HTR-8/SVneo (cell line): ENCODE results near the gene TTC9C.
"Not testable (repeated sequence)": the region's sequence is repeated elsewhere in the genome, so short reads cannot be mapped to it uniquely, and the experiment has no call there.

Experiments
- DNase-seq: peaks from one replicate; pipeline ENCODE4 v3.0.0; 2011; ENCODE audit warnings: low spot score, mixed read lengths; ENCODE audit not compliant: insufficient read length
- FAIRE-seq: peaks from 2 replicates; lab custom pipeline; 2011; peaks lifted over from hg19 to GRCh38; lab: Jason Lieb, UNC

The TTC9C gene

GRCh38 chr11:62708793-62709192 is 19.5 kb upstream of the TTC9C start:
- no peak for DNase-seq
- FAIRE-seq = no peak

- FAIRE-seq (no peak), DNase-seq (no peak)
Observed at GRCh38 chr11:62709247-62710000, 18.9 kb upstream of the TTC9C start.

- FAIRE-seq (no peak), DNase-seq (no peak)
Observed at GRCh38 chr11:62710001-62710345, 18.3 kb upstream of the TTC9C start.

GRCh38 chr11:62712276-62712812 is 15.9 kb upstream of the TTC9C start:
- DNase-seq = no peak
- no peak for FAIRE-seq

GRCh38 chr11:62712861-62713260 is 15.4 kb upstream of the TTC9C start:
- DNase-seq (no peak), FAIRE-seq (no peak)

GRCh38 chr11:62713343-62713742 is 14.9 kb upstream of the TTC9C start:
- FAIRE-seq (no peak), DNase-seq (no peak)

- no peak for DNase-seq
- no peak for FAIRE-seq
Observed at GRCh38 chr11:62715150-62716130, 12.8 kb upstream of the TTC9C start.

- no peak for FAIRE-seq
- DNase-seq = no peak
Observed at GRCh38 chr11:62716206-62716605, 12.1 kb upstream of the TTC9C start.

GRCh38 chr11:62716816-62717215 is 11.5 kb upstream of the TTC9C start:
- DNase-seq (no peak), FAIRE-seq (no peak)

- FAIRE-seq = no peak
- no peak for DNase-seq
Observed at GRCh38 chr11:62719302-62719978, 8.8 kb upstream of the TTC9C start.

- no peak for FAIRE-seq
- DNase-seq = no peak
Observed at GRCh38 chr11:62721994-62722393, 6.3 kb upstream of the TTC9C start.

GRCh38 chr11:62724171-62724570 is 4.1 kb upstream of the TTC9C start:
- FAIRE-seq = no peak
- no peak for DNase-seq

GRCh38 chr11:62725646-62726045 is 2.6 kb upstream of the TTC9C start:
- DNase-seq (no peak), FAIRE-seq (no peak)

GRCh38 chr11:62726156-62726914 is 2.0 kb upstream of the TTC9C start:
- no peak for DNase-seq

GRCh38 chr11:62726915-62727164 is 1.4 kb upstream of the TTC9C start:
- FAIRE-seq (no peak), DNase-seq (no peak)

More at GRCh38 chr11:62726156-62726914, 2.0 kb upstream of the TTC9C start:
- FAIRE-seq = no peak

GRCh38 chr11:62727165-62727871 is 968 bp upstream of the TTC9C start, which contains the start of gene HNRNPUL2:
TSS of gene HNRNPUL2 (minus strand) at chr11:62727457. CDS start at chr11:62727156, 301 bp downstream.
- peak; percentile 98 for DNase-seq
- no peak for FAIRE-seq

- DNase-seq (peak; percentile 89), FAIRE-seq (no peak)
Observed at GRCh38 chr11:62727872-62728170, 465 bp upstream of the TTC9C start.

GRCh38 chr11:62730076-62730475 is 1.8 kb downstream of the TTC9C start:
- DNase-seq, FAIRE-seq: not testable (repeated sequence)

GRCh38 chr11:62732830-62733229 is 4.5 kb downstream of the TTC9C start:
- DNase-seq (no peak), FAIRE-seq (no peak)
